HG02588 (cell line): Measurements from ENCODE around the gene PNCK.

Experiments used
- ATAC-seq: cut with Tn5 transposase; IDR thresholded peaks from one replicate; pipeline ENCODE4 v1.9.1; 2021; ENCODE audit warnings: mild to moderate bottlenecking, moderate library complexity; ENCODE audit not compliant: unreplicated experiment

The PNCK gene

GRCh38 chrX:153631907-153632594 is 41.6 kb downstream of the PNCK start:
- ATAC-seq, result no peak

GRCh38 chrX:153631346-153631745 is 42.3 kb downstream of the PNCK start:
- no peak for ATAC-seq

- ATAC-seq, result no peak
These were observed 44.9 kb downstream of the PNCK start for GRCh38 chrX:153628665-153629064.

- ATAC-seq, result no peak
These were observed 45.5 kb downstream of the PNCK start for GRCh38 chrX:153628129-153628528.

GRCh38 chrX:153627675-153628111 is 45.9 kb downstream of the PNCK start:
- ATAC-seq, result no peak

GRCh38 chrX:153626863-153627674 is 46.5 kb downstream of the PNCK start:
- ATAC-seq, result no peak

- ATAC-seq, result no peak
These were observed 47.5 kb downstream of the PNCK start for GRCh38 chrX:153626025-153626633.

GRCh38 chrX:153625271-153626024 is 48.2 kb downstream of the PNCK start:
- no peak for ATAC-seq

GRCh38 chrX:153624196-153625091 is 49.2 kb downstream of the PNCK start:
- ATAC-seq, result no peak

- ATAC-seq, result no peak
These were observed 50.1 kb downstream of the PNCK start for GRCh38 chrX:153623310-153624029.

GRCh38 chrX:153622661-153623309 is 50.8 kb downstream of the PNCK start:
- ATAC-seq, result no peak

- ATAC-seq, result no peak
These were observed 51.5 kb downstream of the PNCK start for GRCh38 chrX:153621949-153622598.

GRCh38 chrX:153620576-153620975 is 53.0 kb downstream of the PNCK start:
- no peak for ATAC-seq
